Smooth muscle cell (in vitro differentiated cells): ENCODE measurements around the gene SORCS2. TPM values are rescaled to one million over a fixed set of nuclear protein-coding genes. Genes with fewer than 3 reads are reported as not detected.

Experiments
- DNase-seq: peaks from one replicate; lab custom pipeline; 2025; ENCODE audit not compliant: unreplicated experiment; lab: John Stamatoyannopoulos, UW
- H2AFZ ChIP-seq: fragments of 200-600 bp; sonication (generic); 2 replicates; pipeline ENCODE4 v1.6.0; 2016; ENCODE audit warnings: antibody characterized with exemption, low read depth, mild to moderate bottlenecking
- H3F3A ChIP-seq: fragments of 200-600 bp; sonication (generic); 2 replicates; pipeline ENCODE4 v1.6.0; 2017; ENCODE audit warnings: antibody characterized with exemption, low read depth
- H3K27ac ChIP-seq: fragments of 200-600 bp; sonication (generic); 2 replicates; pipeline ENCODE4 v1.5.1; 2016; ENCODE audit warnings: low read depth, mild to moderate bottlenecking
- H3K27me3 ChIP-seq: fragments of 200-600 bp; sonication (generic); 2 replicates; pipeline ENCODE4 v1.6.1; 2016; ENCODE audit warnings: low read depth, mild to moderate bottlenecking
- H3K36me3 ChIP-seq: fragments of 200-600 bp; sonication (generic); 2 replicates; pipeline ENCODE4 v1.5.1; 2016; ENCODE audit warnings: low read depth
- H3K4me1 ChIP-seq: fragments of 200-600 bp; sonication (generic); 2 replicates; pipeline ENCODE4 v1.5.1; 2016; ENCODE audit warnings: low read depth
- H3K4me2 ChIP-seq: fragments of 200-600 bp; sonication (generic); 2 replicates; pipeline ENCODE4 v1.6.0; 2016; ENCODE audit warnings: mild to moderate bottlenecking
- H3K4me3 ChIP-seq: fragments of 200-600 bp; sonication (generic); 2 replicates; pipeline ENCODE4 v1.5.1; 2016; ENCODE audit warnings: mild to moderate bottlenecking
- H3K79me2 ChIP-seq: fragments of 200-600 bp; sonication (generic); 2 replicates; pipeline ENCODE4 v1.6.0; 2016; ENCODE audit warnings: low read depth, mild to moderate bottlenecking
- H3K9ac ChIP-seq: fragments of 200-600 bp; sonication (generic); 2 replicates; pipeline ENCODE4 v1.6.0; 2016; ENCODE audit warnings: low read depth
- H3K9me3 ChIP-seq: fragments of 200-600 bp; sonication (generic); replicated peaks from 2 replicates; pipeline ENCODE4 v1.5.1; 2016; ENCODE audit warnings: low read depth
- H4K20me1 ChIP-seq: fragments of 200-600 bp; sonication (generic); 2 replicates; pipeline ENCODE4 v1.6.0; 2016; ENCODE audit warnings: low read depth
- WGBS: methylation state at CpG from one replicate; pipeline ENCODE4 v1.1.7; 2016; ENCODE audit warnings: low lambda C conversion rate; 5-methylcytosine and 5-hydroxymethylcytosine counted together
- polyA plus RNA-seq: library from polyadenylated mRNA; unstranded; fragments of >200 nt; fragmentation: Nextera tagmentation; extraction: Ambion mirVana; gene quantifications from 2 replicates; pipeline ENCODE4 v1.2.1, GENCODE V29; 2016
- total RNA-seq: library from RNA; depleted of rRNA; stranded (reverse); fragments of >200 nt; gene quantifications from 2 replicates; pipeline ENCODE4 v1.2.3, GENCODE V29; 2014
- TF ChIP-seq, protein P1 (sequence below): fragments of 200-600 bp; sonication (generic); IDR thresholded peaks from 2 replicates; pipeline ENCODE4 v1.5.1; 2017; ENCODE audit warnings: borderline replicate concordance, mild to moderate bottlenecking, antibody characterized with exemption; ENCODE audit not compliant: insufficient read depth, poor library complexity, severe bottlenecking

The SORCS2 gene
- total and polyA plus RNA-seq, 2 experiments from 2014 or later = 5.2 to 9.3 TPM

DNA sequence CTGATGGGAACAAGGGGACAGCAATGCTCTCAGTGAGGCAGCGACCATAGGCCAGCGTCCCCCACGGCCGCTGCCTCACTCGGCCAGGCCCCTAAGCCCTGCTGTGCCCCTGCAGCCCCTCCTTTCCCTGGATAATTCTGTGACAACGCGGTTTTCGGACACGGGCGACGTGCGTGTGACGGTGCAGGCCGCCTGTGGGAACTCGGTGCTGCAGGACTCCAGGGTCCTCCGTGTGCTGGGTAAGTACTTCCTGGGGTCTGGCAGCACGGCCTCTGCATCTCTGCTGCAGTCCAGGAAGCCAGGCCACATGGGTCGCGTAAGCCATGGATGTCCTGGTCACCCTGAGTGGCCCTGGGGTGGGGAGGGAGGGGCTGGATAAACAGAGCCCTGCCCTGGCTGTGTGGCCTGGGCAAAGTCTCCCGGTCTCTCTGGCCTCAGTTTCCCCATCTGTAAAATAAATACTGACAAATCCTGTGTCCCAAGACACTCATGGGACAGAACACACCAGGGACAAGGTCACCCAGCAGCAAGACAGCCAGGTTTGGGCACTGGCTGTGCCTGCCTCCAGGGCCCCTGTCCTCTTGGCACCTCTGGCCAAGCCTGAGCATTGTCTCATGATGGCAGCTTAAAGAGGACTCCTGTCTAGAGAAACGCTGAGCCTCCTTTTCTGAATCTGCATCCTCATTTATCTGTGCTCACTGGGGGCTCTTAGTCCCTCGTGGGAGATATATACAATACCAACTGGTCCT is 534.5 kb downstream of the SORCS2 start:
- no peak overlapping the region for H3K27ac ChIP-seq
- H4K20me1 ChIP-seq = no peaks in the 10 kb centered on the region
- TF ChIP-seq, protein P1, sequence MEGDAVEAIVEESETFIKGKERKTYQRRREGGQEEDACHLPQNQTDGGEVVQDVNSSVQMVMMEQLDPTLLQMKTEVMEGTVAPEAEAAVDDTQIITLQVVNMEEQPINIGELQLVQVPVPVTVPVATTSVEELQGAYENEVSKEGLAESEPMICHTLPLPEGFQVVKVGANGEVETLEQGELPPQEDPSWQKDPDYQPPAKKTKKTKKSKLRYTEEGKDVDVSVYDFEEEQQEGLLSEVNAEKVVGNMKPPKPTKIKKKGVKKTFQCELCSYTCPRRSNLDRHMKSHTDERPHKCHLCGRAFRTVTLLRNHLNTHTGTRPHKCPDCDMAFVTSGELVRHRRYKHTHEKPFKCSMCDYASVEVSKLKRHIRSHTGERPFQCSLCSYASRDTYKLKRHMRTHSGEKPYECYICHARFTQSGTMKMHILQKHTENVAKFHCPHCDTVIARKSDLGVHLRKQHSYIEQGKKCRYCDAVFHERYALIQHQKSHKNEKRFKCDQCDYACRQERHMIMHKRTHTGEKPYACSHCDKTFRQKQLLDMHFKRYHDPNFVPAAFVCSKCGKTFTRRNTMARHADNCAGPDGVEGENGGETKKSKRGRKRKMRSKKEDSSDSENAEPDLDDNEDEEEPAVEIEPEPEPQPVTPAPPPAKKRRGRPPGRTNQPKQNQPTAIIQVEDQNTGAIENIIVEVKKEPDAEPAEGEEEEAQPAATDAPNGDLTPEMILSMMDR = no peak
- H3F3A ChIP-seq = no peaks in the 10 kb centered on the region
- WGBS = 90% methylated on average over 22 of the region's 22 CpGs
- no peaks in the 10 kb centered on the region for H3K79me2 ChIP-seq
- no peak overlapping the region for H3K4me2 ChIP-seq
- peaks cover 3% of the 10 kb centered on the region for H3K27me3 ChIP-seq
- H3K9ac ChIP-seq = no peak overlapping the region
- no peaks in the 10 kb centered on the region for H3K4me1 ChIP-seq
- no peak overlapping the region for H3K4me3 ChIP-seq
- H3K9me3 ChIP-seq = no peaks in the 10 kb centered on the region
- no peak overlapping the region for H2AFZ ChIP-seq
- DNase-seq = no peak
- H3K36me3 ChIP-seq = no peaks in the 10 kb centered on the region

DNA sequence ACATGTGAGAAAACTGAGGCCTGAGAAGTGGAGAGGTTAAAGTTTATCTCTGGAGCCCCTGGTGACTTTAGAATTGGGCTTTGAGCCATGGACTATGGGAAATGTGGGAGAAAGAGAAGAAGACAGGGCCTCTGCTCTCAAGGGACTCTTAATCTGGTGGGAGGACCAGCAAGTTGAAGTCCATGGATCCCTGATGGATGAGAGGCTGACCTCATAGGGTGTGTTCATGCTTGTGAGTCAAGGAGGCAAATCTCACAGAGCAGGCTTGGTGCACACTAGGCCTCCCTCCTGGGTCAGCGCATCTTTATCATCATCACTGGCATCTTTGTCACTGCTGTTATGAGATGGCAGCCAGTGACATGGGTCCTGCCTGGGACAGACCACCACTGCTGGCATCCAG is 535.4 kb downstream of the SORCS2 start:
- H4K20me1 ChIP-seq = no peaks in the 10 kb centered on the region
- no peak overlapping the region for H3K27ac ChIP-seq
- H3K4me3 ChIP-seq = no peak overlapping the region
- no peaks in the 10 kb centered on the region for H3K79me2 ChIP-seq
- H3F3A ChIP-seq = no peaks in the 10 kb centered on the region
- no peaks in the 10 kb centered on the region for H3K9me3 ChIP-seq
- H3K36me3 ChIP-seq = no peaks in the 10 kb centered on the region
- no peak for DNase-seq
- H3K4me2 ChIP-seq = no peak overlapping the region
- H3K4me1 ChIP-seq = no peaks in the 10 kb centered on the region
- 100% methylated on average over 1 of the region's 1 CpG for WGBS
- no peak overlapping the region for H2AFZ ChIP-seq
- H3K27me3 ChIP-seq = peaks cover 9% of the 10 kb centered on the region
- TF ChIP-seq, protein P1 = no peak
- no peak overlapping the region for H3K9ac ChIP-seq

GRCh38 chr4:7731437-7731836 is 539.1 kb downstream of the SORCS2 start:
- Histone ChIP-seq H3K36me3 (no peaks in the 10 kb centered on the region), H3F3A (no peaks in the 10 kb centered on the region), H3K9ac (no peak overlapping the region), H3K4me1 (no peaks in the 10 kb centered on the region), H3K27ac (no peak overlapping the region), H3K9me3 (no peaks in the 10 kb centered on the region), H3K27me3 (peaks cover 9% of the 10 kb centered on the region), H2AFZ (no peak overlapping the region), H3K4me2 (no peak overlapping the region), H3K4me3 (no peak overlapping the region), H4K20me1 (no peaks in the 10 kb centered on the region), H3K79me2 (no peaks in the 10 kb centered on the region)
- DNase-seq = no peak
- TF ChIP-seq, protein P1 = no peak
- 91% methylated on average over 4 of the region's 4 CpGs for WGBS

DNA sequence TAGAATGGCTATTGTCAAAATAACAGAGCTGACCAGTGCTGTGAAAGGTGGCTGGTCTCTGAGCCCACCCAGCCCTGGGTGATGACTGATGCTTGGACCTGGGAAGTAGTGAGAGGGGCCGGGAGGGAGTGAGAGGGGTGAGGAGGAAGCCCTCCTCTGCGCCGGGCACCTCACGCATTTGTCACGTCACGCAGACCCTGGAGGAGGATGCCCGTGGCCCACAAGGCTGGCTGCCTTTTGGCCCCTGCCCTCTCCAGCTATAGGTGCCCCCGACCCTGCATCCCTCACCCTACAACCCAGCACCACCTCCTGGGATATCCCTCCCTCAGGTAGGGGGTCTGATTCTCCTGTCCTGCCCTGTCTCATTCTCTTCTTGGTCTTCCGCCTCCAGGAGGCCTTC is 539.9 kb downstream of the SORCS2 start:
- peaks cover 9% of the 10 kb centered on the region for H3K27me3 ChIP-seq
- no peaks in the 10 kb centered on the region for H3K9me3 ChIP-seq
- 97% methylated on average over 9 of the region's 9 CpGs for WGBS
- H3K79me2 ChIP-seq = no peaks in the 10 kb centered on the region
- no peak overlapping the region for H2AFZ ChIP-seq
- no peaks in the 10 kb centered on the region for H3F3A ChIP-seq
- H3K27ac ChIP-seq = no peak overlapping the region
- H3K4me2 ChIP-seq = no peak overlapping the region
- H3K36me3 ChIP-seq = no peaks in the 10 kb centered on the region
- H3K4me3 ChIP-seq = no peak overlapping the region
- DNase-seq = no peak
- H3K9ac ChIP-seq = no peak overlapping the region
- no peaks in the 10 kb centered on the region for H3K4me1 ChIP-seq
- TF ChIP-seq, protein P1 = no peak
- H4K20me1 ChIP-seq = no peaks in the 10 kb centered on the region
